NCI-H1930 (cell line): ENCODE results near the gene MYO7B.

ENCODE experiments used
- DNase-seq, 2 experiments: peaks; one replicate each; lab custom pipeline; 2025; lab: John Stamatoyannopoulos, UW

MYO7B gene

DNA sequence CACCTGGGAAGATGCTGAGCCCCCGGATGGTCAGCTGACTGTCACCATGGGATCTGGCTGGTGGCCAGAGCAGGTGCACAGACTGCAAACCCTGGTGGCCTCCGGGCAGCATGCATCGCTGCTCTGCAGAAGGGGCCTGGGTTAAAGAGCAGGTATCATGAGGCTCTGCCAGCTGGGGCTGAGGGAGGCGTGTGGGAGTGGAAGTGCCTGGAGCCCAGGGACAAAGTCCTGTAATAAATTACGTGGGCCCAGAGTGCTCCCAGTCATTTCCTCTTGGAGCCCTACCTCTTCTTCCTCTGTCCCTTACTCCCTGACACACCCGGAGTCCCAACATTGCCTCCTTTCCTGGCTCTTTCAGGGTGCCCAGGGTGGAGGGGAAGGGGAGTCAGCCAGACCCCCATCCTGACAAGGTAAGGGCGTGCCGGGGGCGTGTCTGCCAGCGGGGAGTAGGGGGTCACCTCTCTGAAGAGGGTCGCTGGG lies at the start of gene MYO7B:
Gene MYO7B (plus strand): TSS at position 262 of the 480 bp plus-strand sequence. CDS start 24,040 bp downstream, outside the sequence.
- DNase-seq = no peak

DNA sequence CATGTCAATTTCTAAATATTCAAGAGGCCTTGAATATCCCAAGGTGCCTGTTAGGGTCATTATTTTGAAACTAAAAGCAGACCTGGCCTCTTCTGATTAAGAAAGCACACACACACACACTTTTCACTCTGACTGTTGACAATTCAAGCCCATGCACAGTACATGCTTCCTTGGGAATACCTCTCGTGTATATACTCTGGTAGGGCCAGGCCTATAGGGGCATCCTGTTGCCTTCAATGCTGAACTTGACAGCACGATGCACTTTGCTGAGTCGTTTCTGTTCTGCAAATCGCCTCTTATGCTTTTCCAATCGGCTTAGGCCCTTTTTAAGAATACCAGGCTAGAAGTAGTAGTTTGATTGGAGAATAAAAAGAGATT lies 49.8 kb upstream of the MYO7B start:
- DNase-seq = no peak

DNA sequence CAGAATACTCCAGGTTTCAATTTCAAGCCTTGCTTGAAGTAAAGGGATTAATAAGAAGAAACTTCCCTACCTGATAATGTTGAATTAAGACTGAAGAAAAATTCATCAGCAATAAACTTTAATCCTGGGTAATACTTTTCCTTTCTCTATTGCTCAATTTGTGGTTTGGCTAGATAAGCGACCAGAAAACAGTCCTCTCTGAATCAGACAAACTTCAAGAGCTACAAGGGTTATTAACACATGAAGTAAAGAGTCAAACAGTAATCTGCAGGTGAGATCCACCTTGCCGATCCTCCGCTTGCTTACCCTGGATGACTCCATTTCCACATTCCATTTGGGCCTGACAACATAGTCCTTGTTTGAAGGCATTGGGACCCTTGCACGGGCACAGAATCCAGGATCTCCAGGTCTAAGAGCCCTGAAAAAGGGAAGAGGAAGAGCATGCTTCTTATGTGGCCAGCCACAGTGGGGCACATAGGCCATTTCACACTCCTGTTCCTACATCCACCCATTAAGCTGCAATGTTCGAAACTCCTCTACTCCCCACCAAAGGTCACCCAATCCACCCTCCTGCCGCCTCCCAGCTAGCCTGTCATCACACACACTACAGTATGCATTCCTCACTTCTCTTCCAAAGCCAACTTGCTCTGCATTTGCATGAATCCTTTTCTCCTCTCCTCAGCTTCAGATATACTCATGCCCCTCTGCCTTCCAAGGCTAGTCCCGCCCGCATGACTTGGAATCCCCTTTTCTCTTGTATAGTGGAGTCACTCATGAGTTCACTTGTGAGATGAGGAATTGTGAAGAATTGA lies 49.0 kb upstream of the MYO7B start:
- DNase-seq = no peak

DNA sequence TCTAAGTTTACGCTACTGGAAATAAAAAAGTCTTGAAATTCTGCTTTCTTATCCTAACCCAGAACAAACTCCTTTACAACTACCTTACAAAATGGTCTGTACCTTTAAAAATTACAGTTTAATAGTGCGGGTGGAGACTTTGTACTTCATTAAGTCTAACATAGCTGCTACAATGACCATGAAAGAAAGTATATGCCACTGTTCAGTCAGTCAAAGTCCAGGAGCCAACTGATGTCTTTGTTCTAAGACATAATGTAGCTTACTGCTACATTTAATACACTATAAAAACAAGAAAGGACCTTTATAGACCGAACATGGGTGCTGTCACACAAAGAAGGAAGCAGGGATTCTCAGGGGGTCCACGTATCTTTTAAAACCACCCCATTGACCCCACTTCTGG lies 45.2 kb upstream of the MYO7B start:
- DNase-seq = no peak

DNA sequence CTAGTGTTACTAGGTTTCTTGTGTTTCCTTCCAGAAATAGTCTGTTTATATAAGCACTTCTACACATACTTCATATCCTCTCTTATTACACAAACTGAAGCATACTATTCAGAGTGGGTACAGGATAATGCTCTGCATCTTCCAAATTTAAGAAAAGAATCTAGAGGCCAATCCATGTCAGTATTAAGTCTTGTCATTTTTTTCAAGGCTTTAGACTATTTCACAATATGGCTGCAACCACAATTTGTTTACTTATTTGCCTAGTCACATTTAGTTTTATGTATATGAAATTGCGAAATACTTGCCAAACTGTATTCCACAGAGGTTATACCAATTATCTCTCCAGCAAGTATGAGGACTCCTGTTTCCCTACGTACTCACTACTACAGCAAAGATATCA lies 37.1 kb upstream of the MYO7B start:
- no peak for DNase-seq

DNA sequence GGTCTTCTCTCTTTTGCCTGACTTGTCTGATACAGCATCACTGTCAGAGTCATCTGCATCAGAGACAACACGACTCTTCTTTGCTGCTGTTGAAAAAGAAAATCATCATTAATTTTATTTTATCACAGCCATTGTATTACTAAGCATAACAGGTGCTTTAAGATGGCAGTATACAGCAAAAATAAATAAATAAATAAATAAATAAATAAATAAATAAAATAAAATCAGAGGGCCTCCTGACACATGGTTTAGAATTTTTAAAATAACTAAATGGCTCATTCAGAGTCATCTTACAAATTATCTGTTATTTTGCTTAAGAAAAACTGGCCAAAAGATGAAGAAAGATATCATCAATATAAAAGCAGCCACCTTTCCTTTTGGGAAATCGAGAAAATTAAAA lies 32.0 kb upstream of the MYO7B start:
- DNase-seq = no peak

DNA sequence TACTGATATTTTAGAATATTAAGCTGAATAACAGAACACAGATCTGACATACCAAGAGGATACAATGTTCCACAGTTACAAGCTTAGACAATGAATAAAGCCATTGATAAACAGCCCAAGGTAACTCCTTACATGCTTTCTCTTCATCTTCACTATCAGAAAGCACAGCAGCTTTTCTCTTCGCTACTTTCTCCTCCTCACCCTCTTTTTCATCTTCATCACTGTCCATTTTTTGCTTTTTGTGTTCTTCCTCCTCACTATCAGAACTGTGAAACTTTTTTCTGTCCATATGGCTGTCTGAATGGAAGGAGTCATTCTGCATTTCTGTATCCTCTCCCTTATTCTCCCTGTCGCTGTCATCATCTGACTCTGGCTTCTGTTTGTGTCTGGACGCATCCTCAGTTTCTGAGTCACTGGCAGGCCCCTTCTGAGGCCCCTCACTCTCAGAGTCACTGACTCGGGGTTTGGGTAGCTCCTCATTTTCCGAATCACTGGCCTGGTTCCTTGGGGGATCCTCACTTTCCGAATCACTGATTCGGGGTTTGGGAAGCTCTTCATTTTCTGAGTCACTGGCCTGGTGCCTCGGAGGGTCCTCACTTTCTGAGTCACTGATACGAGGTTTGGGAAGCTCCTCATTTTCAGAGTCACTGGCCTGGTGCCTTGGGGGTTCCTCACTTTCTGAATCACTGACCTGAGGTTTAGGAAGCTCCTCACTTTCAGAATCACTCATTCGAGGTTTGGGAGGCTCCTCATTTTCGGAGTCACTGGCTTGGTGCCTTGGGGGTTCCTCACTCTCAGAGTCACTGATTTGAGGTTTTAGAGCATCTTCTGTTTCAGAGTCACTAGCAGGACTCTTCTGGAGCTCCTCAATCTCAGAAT lies 30.7 kb upstream of the MYO7B start:
- no peak for DNase-seq

DNA sequence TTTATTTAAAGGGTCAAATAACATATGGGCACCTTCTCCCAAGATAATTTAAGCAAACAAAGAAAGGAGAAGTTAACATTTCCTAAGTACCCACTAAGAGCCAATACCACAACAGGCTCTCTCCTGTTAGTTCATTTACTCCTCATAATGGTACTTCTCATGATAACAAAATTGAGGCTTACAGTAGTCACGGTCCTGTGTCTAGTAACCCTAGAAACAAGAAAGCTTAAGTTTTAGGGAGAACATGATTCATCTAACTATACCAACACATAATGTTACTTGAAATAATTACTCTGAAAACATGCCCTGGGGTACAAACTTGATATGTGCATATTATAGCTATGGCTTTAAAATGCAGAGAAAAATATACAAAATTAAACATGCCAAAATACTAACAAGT lies 29.0 kb upstream of the MYO7B start:
- no peak for DNase-seq

DNA sequence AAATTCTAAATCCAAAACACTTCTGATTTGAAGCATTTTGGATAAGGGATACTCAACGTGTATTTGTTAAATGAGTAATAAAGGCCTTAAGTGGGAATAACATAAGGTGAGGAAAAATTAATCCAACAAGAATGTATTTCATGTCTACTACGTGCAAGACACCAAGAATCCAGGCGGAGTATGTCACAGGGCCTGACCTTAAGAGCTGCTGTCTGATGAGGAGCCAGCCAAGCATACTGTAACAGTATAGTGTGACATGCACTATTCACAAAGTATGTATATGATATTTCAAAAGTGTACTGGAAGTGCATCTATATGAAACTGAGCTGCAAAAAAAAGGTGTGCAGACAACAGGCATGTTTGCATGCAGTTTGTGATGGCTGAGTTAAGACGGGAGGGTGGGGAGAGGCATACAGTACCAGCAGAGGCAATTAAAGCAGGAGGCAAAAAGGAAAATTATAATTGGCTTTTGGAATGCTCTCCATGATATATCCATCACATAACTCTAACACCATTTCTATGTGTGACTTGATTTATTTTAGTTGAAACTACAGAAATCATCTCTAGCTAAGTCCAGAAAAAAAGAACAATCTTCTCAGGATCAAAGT lies 27.4 kb upstream of the MYO7B start:
- DNase-seq = no peak

DNA sequence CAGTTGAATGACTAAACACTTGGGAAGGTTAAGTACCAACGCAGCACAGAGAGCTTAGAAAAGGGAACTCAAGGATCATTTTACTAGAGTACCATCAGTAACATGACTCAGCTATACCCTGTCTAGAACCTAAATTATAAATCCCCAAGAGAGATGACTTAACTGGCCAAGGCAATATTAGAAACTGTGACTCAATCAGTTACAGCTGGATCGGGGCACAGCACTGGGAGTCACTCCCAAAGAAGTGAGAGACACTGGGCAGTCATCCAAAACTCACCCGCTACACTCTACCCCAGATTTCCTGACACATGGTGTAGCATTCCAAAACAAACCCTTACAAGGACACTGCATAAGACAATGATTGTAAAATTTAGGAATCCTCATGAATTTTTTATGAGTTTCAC lies 26.9 kb upstream of the MYO7B start:
- DNase-seq = no peak

DNA sequence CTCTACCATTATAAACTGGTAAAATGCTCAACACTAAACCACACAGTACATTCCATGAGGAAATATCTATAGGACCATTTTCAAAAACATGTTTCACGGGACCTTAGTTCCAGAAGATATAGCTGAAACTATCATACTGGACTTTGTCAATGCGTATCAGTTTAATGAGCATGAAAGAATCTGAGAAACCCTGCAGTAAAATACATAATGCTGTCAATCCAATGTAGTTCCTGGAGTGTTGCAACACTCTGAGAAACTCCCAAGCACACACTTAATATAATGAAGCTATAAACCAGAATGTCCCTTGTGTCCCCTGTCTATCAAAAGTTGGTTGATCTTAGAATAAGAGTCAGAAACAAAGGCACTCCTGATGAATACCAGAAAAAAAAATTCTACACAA lies 25.4 kb upstream of the MYO7B start:
- DNase-seq = no peak

DNA sequence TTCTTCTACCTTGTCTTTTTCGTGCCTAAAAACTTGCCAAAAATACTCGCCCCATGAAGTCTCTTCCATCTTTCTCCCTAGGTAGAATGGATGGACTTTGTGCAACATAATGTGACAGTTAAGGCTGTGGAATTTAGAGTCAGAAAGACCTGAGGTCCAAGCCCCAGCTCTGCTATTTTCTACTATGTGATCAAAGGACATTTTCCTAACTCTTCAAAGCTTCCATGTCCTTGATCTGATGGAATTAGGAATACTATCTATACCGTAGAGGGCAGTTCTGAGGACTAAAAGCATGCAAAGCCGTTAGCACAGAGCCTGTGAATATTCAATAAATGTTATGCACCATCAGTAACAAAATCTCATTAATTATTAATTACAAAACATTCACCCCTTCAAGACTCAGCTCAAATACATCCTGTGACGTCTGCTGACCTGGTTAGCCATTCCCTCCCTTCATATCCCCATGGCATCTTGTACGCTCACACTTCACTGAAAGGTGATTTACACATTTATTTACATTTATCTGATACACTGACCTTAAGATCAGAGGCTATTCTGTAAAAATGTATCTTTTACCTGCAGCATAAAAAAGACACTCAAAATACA lies 24.3 kb upstream of the MYO7B start:
- DNase-seq = no peak

DNA sequence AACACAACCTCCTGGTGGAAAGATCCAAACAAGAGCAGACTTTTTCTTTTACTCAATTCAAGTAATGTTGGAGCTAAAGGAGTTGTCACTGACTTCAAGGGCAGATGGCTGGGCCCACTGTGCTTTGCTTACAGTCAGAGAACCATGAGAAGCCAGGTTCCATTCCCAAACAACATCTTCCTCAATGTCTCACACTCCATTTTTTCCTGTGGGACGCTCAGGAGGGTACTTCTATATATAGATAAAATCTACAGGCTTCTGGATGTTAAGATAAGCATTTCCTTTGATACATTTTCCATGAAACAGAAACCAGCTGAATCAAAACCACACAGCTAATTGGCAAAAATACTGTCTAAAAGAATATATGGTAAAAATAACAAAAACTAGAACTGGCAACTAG lies 23.6 kb upstream of the MYO7B start:
- DNase-seq = no peak

DNA sequence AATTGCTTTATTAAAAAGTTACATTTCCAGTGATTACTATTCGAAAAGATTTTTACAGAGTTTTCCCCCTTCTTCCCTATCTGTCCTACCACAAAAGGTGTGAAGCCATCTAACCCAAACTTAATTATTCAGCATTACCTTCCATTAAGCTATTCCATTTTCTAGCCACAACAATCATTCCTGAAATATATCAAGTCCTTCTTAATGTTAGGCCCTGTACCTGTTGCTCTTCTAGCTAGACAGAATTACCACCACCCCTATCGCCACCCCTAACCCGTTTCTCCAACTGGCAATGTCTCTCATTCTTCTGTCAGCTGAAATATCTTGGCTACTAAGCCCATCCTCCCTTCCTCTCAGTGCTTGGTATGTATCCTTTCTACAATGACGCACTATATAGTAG lies 23.1 kb upstream of the MYO7B start:
- DNase-seq = no peak

DNA sequence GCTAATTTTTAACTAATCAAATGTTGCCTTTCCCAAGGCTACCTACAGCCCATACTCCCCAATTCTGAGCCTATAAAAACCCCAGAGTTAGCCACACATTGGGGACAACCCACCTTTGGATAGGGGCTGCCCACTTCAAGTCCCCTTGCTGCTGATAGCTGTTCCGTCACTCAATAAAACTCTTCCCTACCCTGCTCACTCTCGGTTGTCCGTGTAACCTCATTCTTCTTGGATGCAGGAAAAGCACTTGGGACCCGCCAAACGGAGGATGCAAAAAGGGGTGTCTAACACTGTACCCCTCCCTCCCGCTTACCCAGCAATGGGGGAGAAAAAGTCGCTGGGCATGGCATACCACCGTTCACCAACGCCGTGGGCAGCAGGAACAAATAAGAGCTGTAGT lies 21.4 kb upstream of the MYO7B start:
- no peak for DNase-seq

DNA sequence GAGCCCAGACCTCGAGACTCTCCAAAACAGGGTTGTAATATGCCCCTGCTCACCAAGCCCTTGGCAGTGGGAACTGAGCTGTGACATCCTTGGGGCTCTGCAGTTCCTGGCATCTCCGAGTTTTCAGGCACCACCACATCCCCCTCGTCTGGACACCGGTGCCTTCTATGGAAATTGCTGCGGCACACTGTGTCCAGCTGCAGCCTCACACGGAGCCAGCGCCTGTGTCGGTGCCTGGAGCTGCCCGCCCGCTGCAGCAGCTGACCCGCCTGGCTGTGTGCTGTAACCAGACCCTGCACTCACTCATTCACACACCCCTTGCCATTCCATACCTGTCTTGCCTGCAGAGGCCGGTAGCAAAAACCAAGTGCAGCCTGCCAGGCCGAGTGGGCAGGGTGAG lies 21.0 kb upstream of the MYO7B start:
- no peak for DNase-seq

DNA sequence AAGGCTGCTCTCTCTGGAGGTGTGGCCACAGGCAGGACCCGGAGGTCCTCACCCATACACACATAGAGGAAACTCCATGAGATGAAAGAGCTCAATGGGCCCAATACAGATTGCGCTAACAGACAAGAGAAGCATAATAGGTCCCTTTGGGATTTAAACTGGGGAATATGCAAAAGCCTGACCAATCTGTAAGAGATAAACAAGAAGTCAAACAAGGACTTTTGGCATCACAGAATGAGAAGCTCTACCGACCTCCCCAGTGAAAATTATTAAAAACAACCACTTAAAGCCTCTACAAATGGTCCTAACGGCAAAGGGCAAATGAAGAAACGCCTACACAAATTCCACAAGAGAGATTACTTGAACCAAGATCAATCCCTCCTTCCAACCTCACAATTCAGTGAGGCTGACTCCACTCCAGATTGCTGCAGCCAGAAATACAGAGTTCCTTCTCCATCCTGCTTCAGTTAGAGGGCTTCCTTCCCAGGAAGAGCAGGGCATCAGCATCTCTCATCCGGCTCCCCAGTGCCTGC lies 20.0 kb upstream of the MYO7B start:
- no peak for DNase-seq

DNA sequence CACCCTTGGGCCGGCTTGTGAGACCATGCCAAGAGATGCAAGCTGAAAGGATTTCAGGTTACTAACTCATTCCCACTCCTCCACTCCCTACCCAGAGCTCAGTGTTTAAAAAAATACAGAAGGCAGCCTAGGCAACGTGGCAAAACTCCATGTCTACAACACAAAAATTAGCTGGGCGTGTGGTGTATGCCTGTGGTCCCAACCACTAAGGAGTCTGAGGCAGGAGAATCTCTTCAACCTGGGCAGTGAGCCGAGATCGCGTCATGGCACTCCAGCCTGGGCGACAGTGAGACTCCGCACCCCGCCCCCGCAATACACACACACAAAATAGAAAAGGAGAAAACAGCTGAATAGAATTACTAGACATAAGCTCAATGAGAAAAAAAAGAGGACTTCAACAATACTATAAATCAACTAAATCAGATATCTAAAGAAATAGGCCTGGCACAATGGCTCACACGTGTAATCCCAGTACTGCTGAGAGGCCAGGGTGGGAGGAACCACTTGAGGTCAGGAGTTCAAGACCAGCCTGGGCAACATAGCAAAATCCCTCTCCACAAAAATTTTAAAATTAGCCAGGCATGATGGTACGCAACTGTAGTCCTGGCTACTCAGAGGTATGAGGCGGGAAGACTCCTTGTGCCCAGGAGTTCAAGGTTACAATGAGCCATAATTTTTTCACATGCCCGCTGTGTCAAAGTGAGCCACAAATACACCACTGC lies 19.3 kb upstream of the MYO7B start:
- no peak for DNase-seq

DNA sequence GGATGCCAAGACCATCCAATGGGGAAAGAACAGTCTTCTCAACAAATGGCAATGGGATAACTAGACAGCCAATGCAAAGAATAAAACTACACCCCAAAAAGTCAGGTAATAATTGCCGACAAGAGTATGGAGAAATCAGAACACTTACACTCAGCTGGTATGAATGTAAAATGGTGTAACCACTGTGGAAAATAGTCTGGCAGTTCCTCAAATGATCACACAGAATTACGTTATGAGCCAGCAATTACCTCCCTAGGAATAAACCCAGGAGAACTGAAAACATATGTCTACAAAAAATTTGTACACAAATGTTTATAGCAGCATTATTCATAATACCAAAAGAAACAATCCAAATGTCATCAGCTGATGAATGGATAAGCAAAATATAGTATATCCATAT lies 18.0 kb upstream of the MYO7B start:
- no peak for DNase-seq

DNA sequence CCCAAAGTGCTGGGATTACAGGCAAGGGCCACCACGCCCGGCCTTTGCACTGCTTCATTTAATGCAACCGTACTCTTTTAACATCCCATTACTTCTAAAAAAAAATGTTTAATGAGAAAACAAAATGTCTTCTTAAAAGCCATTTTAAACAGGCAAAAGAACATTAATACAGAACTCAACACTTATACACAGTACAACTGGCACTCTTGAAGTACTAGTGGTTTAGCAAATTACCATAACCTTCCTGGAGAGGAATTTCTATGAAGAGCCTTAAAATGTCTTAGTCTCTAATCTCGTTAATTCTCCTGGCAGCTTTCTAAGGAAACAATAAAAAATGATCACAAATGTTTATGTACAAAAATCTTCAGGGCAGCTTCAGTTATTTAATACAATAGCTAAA lies 15.1 kb upstream of the MYO7B start:
- no peak for DNase-seq

DNA sequence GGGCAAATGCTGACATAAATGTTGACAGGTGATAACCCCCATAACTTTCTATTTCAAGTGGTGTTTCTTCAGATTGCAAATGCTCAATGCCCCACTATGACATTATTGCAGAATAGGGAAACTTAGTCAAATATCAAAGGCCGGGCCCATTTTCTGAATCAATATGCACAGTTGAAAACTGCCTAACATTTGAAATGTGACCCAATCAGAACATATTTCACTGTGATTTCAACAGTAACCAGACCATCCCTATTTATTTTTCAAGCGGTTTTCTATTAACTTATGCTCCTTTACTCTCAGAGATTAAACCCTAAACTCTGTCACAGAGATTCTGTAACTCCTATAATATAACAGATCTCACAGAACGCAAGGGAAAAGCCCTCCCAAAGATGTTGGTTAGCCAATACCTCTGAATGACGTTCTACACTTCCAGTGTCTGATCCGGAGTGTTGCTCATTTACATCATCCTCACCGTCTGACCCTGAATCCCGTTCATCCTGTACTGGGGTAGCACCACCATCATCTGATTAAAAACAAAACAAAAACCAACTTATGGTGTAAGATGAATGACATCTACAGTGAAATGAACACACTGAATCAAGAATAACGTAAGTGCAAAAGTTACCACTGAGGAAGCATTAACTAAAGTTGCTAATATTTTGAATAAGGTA lies 12.1 kb upstream of the MYO7B start:
- no peak for DNase-seq
